ENCODE data around the gene PCDHGB2. TPM values are rescaled to one million over a fixed set of nuclear protein-coding genes. Genes with fewer than 3 reads are reported as not detected.
A peak's percentile ranks its signal among the peaks of the same experiment; 100 is the strongest.
"Not testable (repeated sequence)": the region's sequence is repeated elsewhere in the genome, so short reads cannot be mapped to it uniquely, and the experiment has no call there.

Gene PCDHGB2
- total RNA-seq, 8 experiments from 2014 or later = 0.41 to 10.7 (median 0.83) TPM

DNA sequence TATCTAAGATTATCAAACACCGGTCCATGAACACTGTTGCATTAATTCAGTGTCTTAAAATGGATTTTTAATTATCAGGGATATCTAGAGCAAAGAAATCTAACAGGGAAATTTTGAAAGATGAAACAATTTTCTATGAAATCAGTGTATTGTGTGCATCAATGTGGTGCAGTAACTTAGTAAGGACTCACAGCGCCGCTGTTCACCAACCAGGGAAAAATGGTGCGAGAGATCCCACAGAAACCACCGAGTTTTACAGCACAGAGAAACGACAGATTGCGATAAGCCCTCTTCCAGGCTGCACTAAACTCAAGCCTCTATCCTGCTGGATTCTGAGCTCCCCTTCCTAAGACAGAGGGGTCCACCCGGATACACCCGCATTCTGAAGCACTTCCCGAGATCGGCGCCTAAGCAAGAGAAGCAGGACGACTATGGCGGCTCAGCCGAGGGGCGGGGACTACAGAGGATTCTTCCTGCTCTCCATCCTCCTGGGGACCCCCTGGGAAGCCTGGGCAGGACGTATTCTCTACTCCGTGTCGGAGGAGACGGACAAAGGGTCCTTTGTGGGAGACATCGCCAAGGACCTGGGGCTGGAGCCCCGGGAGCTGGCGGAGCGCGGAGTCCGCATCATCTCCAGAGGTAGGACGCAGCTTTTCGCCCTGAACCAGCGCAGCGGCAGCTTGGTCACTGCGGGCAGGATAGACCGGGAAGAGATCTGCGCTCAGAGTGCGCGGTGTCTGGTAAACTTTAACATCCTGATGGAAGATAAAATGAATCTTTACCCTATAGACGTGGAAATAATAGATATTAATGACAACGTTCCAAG, 22.9 kb downstream of the PCDHGB2 start, which contains the start of gene PCDHGA7:
TSS of gene PCDHGA7 (plus strand) at position 274 of the 826 bp plus-strand sequence. CDS start at position 432, 158 bp downstream.
- Histone ChIP-seq H3K27ac (no peak within 1 kb of the TSS), H3K4me1 (replicated peaks in 1 of 2) (no peaks in the 10 kb centered on the region), H3K4me3 (no peak within 1 kb of the TSS)
- in situ Hi-C loops (cut with MboI; ENCODE audit: low pct_unique_long_range_greater_than_20kb in 2 of 9, low sequenced_read_pairs in 9 of 9, unreplicated experiment in 9 of 9) = no loop called here
- peak in 2 of 8 experiments; percentile 47 to 64 for ATAC-seq (replicated peaks in 6 of 8)
- WGBS, 10 experiments = 24 to 94% (median 72%) methylated on average over 1 to 17 of the region's 37 CpGs

GRCh38 chr5:141383345-141383744, 23.6 kb downstream of the PCDHGB2 start:
- Histone ChIP-seq H3K4me3 (no peak overlapping the region), H3K27ac (no peak overlapping the region), H3K4me1 (replicated peaks in 1 of 2) (no peaks in the 10 kb centered on the region)
- ATAC-seq (replicated peaks in 6 of 8) = no peak
- in situ Hi-C loops (cut with MboI; ENCODE audit: low pct_unique_long_range_greater_than_20kb in 2 of 9, low sequenced_read_pairs in 9 of 9, unreplicated experiment in 9 of 9) = no loop called here
- 34 to 95% (median 80%) methylated on average over 1 to 16 of the region's 21 CpGs; no CpG with 5 or more reads in 3 of the 10 experiments for WGBS, 10 experiments

DNA sequence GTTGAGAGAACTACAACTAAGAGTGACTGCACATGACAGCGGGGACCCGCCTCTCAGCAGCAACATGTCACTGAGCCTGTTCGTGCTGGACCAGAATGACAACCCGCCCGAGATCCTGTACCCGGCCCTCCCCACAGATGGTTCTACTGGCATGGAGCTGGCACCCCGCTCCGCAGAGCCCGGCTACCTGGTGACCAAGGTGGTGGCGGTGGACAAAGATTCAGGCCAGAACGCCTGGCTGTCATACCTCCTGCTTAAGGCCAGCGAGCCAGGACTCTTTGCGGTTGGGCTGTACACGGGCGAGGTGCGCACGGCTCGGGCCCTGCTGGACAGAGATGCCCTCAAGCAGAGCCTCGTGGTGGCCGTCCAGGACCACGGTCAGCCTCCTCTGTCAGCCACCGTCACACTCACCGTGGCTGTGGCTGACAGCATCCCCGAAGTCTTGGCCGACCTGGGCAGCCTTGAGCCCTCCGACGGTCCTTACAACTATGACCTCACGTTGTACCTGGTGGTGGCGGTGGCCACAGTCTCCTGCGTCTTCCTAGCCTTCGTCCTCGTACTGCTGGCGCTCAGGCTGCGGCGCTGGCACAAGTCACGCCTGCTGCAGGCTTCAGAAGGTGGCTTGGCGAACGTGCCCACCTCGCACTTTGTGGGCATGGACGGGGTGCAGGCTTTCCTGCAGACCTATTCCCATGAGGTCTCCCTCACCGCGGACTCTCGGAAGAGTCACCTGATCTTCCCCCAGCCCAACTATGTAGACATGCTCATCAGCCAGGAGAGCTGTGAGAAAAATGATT, 24.9 kb downstream of the PCDHGB2 start:
- H3K27ac ChIP-seq = no peak overlapping the region
- H3K4me3 ChIP-seq = no peak overlapping the region
- WGBS, 10 experiments = 5 to 97% (median 86%) methylated on average over 3 to 23 of the region's 43 CpGs; no CpG with 5 or more reads in 4 of the 10 experiments
- in situ Hi-C loops (cut with MboI; ENCODE audit: low pct_unique_long_range_greater_than_20kb in 2 of 9, low sequenced_read_pairs in 9 of 9, unreplicated experiment in 9 of 9) = no loop called here
- ATAC-seq (replicated peaks in 6 of 8) = no peak
- no peaks in the 10 kb centered on the region for H3K4me1 ChIP-seq (replicated peaks in 1 of 2)

GRCh38 chr5:141387557-141388311, 27.9 kb downstream of the PCDHGB2 start, which contains the start of gene PCDHGB4:
TSS of gene PCDHGB4 (plus strand) at chr5:141387698. CDS start at chr5:141387885, 187 bp downstream.
- H3K4me3 ChIP-seq = peak within 1 kb of the TSS in 1 of 5 donors; percentile 46
- H3K4me1 ChIP-seq (replicated peaks in 1 of 2); H3K27ac ChIP-seq; in situ Hi-C loops (cut with MboI; ENCODE audit: low pct_unique_long_range_greater_than_20kb in 2 of 9, low sequenced_read_pairs in 9 of 9, unreplicated experiment in 9 of 9): not testable (repeated sequence)
- WGBS, 10 experiments = 0 to 82% (median 48%) methylated on average over 2 to 12 of the region's 40 CpGs; no CpG with 5 or more reads in 4 of the 10 experiments
- peak in 5 of 8 experiments; percentile 60 to 99 (median 74) for ATAC-seq (replicated peaks in 6 of 8)

- in situ Hi-C loops (cut with MboI; ENCODE audit: low pct_unique_long_range_greater_than_20kb in 2 of 9, low sequenced_read_pairs in 9 of 9, unreplicated experiment in 9 of 9) = no loop called here
- Histone ChIP-seq H3K27ac (no peak overlapping the region), H3K4me3 (peak overlapping the region in 1 of 5 donors; percentile 24), H3K4me1 (replicated peaks in 1 of 2) (no peaks in the 10 kb centered on the region)
- 27 to 100% (median 84%) methylated on average over 3 to 9 of the region's 10 CpGs for WGBS, 10 experiments
- ATAC-seq (replicated peaks in 6 of 8) = no peak
Measured at GRCh38 chr5:141388661-141389060, 28.9 kb downstream of the PCDHGB2 start.

DNA sequence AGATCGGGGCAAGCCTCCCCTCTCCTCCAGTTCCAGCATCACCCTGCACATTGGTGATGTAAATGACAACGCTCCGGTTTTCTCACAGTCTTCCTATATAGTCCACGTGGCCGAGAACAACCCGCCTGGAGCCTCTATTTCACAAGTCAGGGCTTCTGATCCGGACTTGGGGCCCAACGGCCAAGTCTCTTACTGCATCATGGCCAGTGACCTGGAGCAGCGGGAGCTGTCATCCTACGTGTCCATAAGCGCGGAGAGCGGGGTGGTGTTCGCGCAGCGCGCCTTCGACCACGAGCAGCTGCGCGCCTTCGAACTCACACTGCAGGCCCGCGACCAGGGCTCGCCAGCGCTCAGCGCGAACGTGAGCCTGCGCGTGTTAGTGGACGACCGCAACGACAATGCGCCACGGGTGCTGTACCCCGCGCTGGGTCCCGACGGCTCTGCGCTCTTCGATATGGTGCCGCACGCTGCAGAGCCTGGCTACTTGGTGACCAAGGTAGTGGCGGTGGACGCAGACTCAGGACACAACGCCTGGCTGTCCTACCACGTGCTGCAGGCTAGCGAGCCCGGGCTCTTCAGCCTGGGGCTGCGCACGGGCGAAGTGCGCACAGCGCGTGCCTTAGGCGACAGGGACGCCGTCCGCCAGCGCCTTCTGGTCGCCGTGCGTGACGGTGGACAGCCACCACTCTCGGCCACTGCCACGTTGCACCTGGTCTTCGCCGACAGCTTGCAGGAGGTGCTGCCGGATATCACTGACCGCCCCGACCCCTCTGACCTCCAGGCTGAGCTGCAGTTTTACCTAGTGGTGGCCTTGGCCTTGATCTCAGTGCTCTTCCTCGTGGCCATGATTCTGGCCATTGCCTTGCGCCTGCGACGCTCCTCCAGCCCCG, 29.6 kb downstream of the PCDHGB2 start:
- Histone ChIP-seq H3K27ac (no peak overlapping the region), H3K4me3 (no peak overlapping the region), H3K4me1 (replicated peaks in 1 of 2) (no peaks in the 10 kb centered on the region)
- no peak for ATAC-seq (replicated peaks in 6 of 8)
- 18 to 100% (median 92%) methylated on average over 2 to 53 of the region's 77 CpGs; no CpG with 5 or more reads in 4 of the 10 experiments for WGBS, 10 experiments
- in situ Hi-C loops (cut with MboI; ENCODE audit: low pct_unique_long_range_greater_than_20kb in 2 of 9, low sequenced_read_pairs in 9 of 9, unreplicated experiment in 9 of 9) = no loop called here

- 15 to 96% (median 83%) methylated on average over 1 to 38 of the region's 38 CpGs for WGBS, 10 experiments
- no peak for ATAC-seq (replicated peaks in 6 of 8)
- in situ Hi-C loops (cut with MboI; ENCODE audit: low pct_unique_long_range_greater_than_20kb in 2 of 9, low sequenced_read_pairs in 9 of 9, unreplicated experiment in 9 of 9) = no loop called here
- Histone ChIP-seq H3K27ac (no peak within 1 kb of the TSS), H3K4me1 (replicated peaks in 1 of 2) (no peaks in the 10 kb centered on the region), H3K4me3 (no peak within 1 kb of the TSS)
Measured at GRCh38 chr5:141392429-141393198, 32.8 kb downstream of the PCDHGB2 start, which contains the start of gene PCDHGA8. TSS of gene PCDHGA8 (plus strand) at chr5:141392633. CDS start at chr5:141392814, 181 bp downstream.

- in situ Hi-C loops (cut with MboI; ENCODE audit: low pct_unique_long_range_greater_than_20kb in 2 of 9, low sequenced_read_pairs in 9 of 9, unreplicated experiment in 9 of 9) = no loop called here
- Histone ChIP-seq H3K4me3 (no peak overlapping the region), H3K4me1 (replicated peaks in 1 of 2) (no peaks in the 10 kb centered on the region), H3K27ac (no peak overlapping the region)
- no peak for ATAC-seq (replicated peaks in 6 of 8)
- 0 to 97% (median 90%) methylated on average over 2 to 18 of the region's 21 CpGs for WGBS, 10 experiments
Measured at GRCh38 chr5:141393267-141393666, 33.5 kb downstream of the PCDHGB2 start.

GRCh38 chr5:141394401-141395187, 34.8 kb downstream of the PCDHGB2 start:
- in situ Hi-C loops (cut with MboI; ENCODE audit: low pct_unique_long_range_greater_than_20kb in 2 of 9, low sequenced_read_pairs in 9 of 9, unreplicated experiment in 9 of 9); ATAC-seq (replicated peaks in 6 of 8); H3K4me1 ChIP-seq (replicated peaks in 1 of 2); H3K4me3 ChIP-seq; H3K27ac ChIP-seq: not testable (repeated sequence)
- 60 to 100% (median 88%) methylated on average over 1 to 12 of the region's 53 CpGs; no CpG with 5 or more reads in 4 of the 10 experiments for WGBS, 10 experiments

DNA sequence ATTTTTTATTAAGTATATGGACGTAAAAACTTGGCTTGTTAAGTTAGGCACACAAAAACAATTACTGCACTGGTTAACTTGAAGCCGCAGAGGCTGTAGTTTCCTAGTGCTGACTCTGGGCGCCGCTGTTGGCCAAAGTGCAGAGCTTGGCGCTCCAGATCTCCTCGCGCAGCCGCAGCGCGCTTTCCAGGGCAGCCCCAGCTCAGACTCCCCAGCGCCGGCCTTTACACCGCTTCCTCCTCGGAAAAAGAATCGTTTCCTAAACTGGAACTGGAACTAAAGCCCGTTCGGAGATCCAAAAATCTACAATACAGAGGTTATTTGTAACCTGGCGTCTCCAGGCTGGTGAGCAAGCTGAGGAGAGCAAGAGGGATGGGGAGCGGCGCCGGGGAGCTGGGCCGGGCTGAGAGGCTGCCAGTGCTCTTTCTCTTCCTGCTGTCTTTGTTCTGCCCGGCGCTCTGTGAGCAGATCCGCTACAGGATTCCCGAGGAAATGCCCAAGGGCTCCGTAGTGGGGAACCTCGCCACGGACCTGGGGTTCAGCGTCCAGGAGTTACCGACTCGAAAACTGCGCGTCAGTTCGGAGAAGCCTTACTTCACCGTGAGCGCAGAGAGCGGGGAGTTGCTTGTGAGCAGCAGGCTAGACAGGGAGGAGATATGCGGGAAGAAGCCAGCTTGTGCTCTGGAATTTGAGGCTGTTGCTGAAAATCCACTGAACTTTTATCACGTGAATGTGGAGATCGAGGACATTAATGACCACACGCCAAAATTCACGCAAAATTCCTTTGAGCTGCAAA, 38.2 kb downstream of the PCDHGB2 start, which contains the start of gene PCDHGB5:
TSS of gene PCDHGB5 (plus strand) at position 192 of the 796 bp plus-strand sequence. CDS start at position 373, 181 bp downstream.
- ATAC-seq (replicated peaks in 6 of 8) = peak in 4 of 8 experiments; percentile 30 to 95 (median 62)
- H3K4me3 ChIP-seq; H3K27ac ChIP-seq; in situ Hi-C loops (cut with MboI; ENCODE audit: low pct_unique_long_range_greater_than_20kb in 2 of 9, low sequenced_read_pairs in 9 of 9, unreplicated experiment in 9 of 9); H3K4me1 ChIP-seq (replicated peaks in 1 of 2): not testable (repeated sequence)
- 0 to 88% (median 40%) methylated on average over 1 to 9 of the region's 43 CpGs; no CpG with 5 or more reads in 3 of the 10 experiments for WGBS, 10 experiments
